ENCODE results near the gene CERT1.

- TF ChIP-seq CTCF (IDR thresholded peaks at IDR 0.05) (no peak), POLR2A (IDR thresholded peaks at IDR 0.05; ENCODE audit: low read depth) (no peak)
Observed at GRCh38 chr5:75335486-75335885, 175.9 kb downstream of the CERT1 start.

Measured in esophagus muscularis mucosa (tissue), 3 donors.